A549 (cell line): ENCODE results near the gene IL1F10. TPM values are rescaled to one million over a fixed set of nuclear protein-coding genes. Genes with fewer than 3 reads are reported as not detected.

ENCODE experiments used
- ATAC-seq, 2 experiments: fragments of 200-7000 bp in 1 of 2; fragments of >200 bp in 1 of 2; cut with Nextera tagmentation in 1 of 2; cut with Tn5 transposase in 1 of 2; 3 replicates each; pipeline versions ENCODE4 v1.8.0 to v1.9.1; 2018 to 2020; ENCODE audit warnings: mild to moderate bottlenecking in 1 of 2, moderate library complexity in 1 of 2
- CTCF ChIA-PET: fragments of 300-600 bp; sonication (Branson Sonifier 250); formaldehyde crosslinking; extraction: SDS; loops from one replicate; lab custom pipeline; 2021; ENCODE audit warnings: antibody characterized with exemption, inconsistent platforms; lab: Yijun Ruan, JAX
- POLR2A ChIA-PET: fragments of 350-600 bp; formaldehyde crosslinking; extraction: SDS; loops from one replicate; lab custom pipeline; 2021; ENCODE audit warnings: antibody characterized with exemption, inconsistent platforms; lab: Yijun Ruan, JAX
- DNase-seq, 2 experiments: peaks; one replicate each; pipeline versions ENCODE4 v3.0.0 to v3.0.0-alpha.2; 2011 to 2016; ENCODE audit warnings: low read depth in 1 of 2, low spot score in 1 of 2
- FAIRE-seq: peaks from 2 replicates; lab custom pipeline; 2011; peaks lifted over from hg19 to GRCh38; lab: Jason Lieb, UNC
- H3K27ac ChIP-seq, 2 experiments: fragments of >200 bp; sonication (Bioruptor Twin); formaldehyde crosslinking; 3 replicates each; pipeline ENCODE4 v1.5.1; 2016 to 2017
- H3K4me1 ChIP-seq: fragments of >200 bp; sonication (Bioruptor Twin); formaldehyde crosslinking; 3 replicates; pipeline ENCODE4 v1.6.1; 2016
- H3K4me2 ChIP-seq: fragments of >200 bp; sonication (Bioruptor Twin); formaldehyde crosslinking; 3 replicates; pipeline ENCODE4 v1.6.1; 2016
- H3K4me3 ChIP-seq: fragments of >200 bp; sonication (Bioruptor Twin); formaldehyde crosslinking; 3 replicates; pipeline ENCODE4 v1.5.1; 2016
- H3K9me3 ChIP-seq: fragments of >200 bp; sonication (Bioruptor Twin); formaldehyde crosslinking; 3 replicates; pipeline ENCODE4 v1.6.1; 2016
- BCL3 ChIP-seq: fragments of >200 bp; sonication (Bioruptor Twin); formaldehyde crosslinking; IDR thresholded peaks from 3 replicates; pipeline ENCODE4 v1.6.1; 2016
- BHLHE40 ChIP-seq: IDR thresholded peaks from 2 replicates; pipeline ENCODE4 v1.6.1; 2012; ENCODE audit warnings: low read depth, low read length, inconsistent platforms
- CBX8 ChIP-seq: fragments of 200-600 bp; sonication (generic); IDR thresholded peaks from 2 replicates; pipeline ENCODE4 v1.6.1; 2016
- CHD4 ChIP-seq: fragments of 200-600 bp; sonication (generic); IDR thresholded peaks from 2 replicates; pipeline ENCODE4 v1.6.1; 2016; ENCODE audit warnings: antibody characterized with exemption, mild to moderate bottlenecking, borderline replicate concordance
- EHMT2 ChIP-seq: fragments of 200-600 bp; sonication (generic); IDR thresholded peaks from 2 replicates; pipeline ENCODE4 v1.6.1; 2016; ENCODE audit warnings: antibody characterized with exemption, low read depth, mild to moderate bottlenecking, moderate library complexity
- ESRRA ChIP-seq: fragments of 150-350 bp; IDR thresholded peaks from 2 replicates; pipeline ENCODE4 v1.6.1; 2014; ENCODE audit warnings: mild to moderate bottlenecking, low read length, borderline replicate concordance
- HDAC2 ChIP-seq: fragments of 200-600 bp; sonication (generic); IDR thresholded peaks from 2 replicates; pipeline ENCODE4 v1.6.1; 2016
- HMGXB4 ChIP-seq: fragments of 250-450 bp; sonication (Bioruptor Pico); IDR thresholded peaks from 2 replicates; pipeline ENCODE4 v1.5.0; 2021; ENCODE audit warnings: mild to moderate bottlenecking, moderate library complexity, borderline replicate concordance
- JUNB ChIP-seq: fragments of >200 bp; sonication (Bioruptor Twin); formaldehyde crosslinking; IDR thresholded peaks from 2 replicates; pipeline ENCODE4 v1.6.1; 2016
- KDM5A ChIP-seq: fragments of 200-600 bp; sonication (generic); IDR thresholded peaks from 2 replicates; pipeline ENCODE4 v1.6.1; 2016; ENCODE audit warnings: antibody characterized with exemption, mild to moderate bottlenecking
- MAZ ChIP-seq: fragments of 150-350 bp; IDR thresholded peaks from 2 replicates; pipeline ENCODE4 v1.6.1; 2014; ENCODE audit warnings: antibody characterized with exemption, low read depth, low read length, borderline replicate concordance
- MYC ChIP-seq: IDR thresholded peaks from 2 replicates; pipeline ENCODE4 v1.6.1; 2012; ENCODE audit warnings: mild to moderate bottlenecking, inconsistent platforms, low read length, improper control_type of control experiment, borderline replicate concordance
- NFE2L2 ChIP-seq: fragments of 150-350 bp; conservative IDR thresholded peaks from 2 replicates; pipeline ENCODE4 v1.6.1; 2014; ENCODE audit warnings: low read length
- POLR2A ChIP-seq: IDR thresholded peaks from 2 replicates; pipeline ENCODE4 v1.6.1; 2012; ENCODE audit warnings: mild to moderate bottlenecking, low read length
- RAD21 ChIP-seq, 2 experiments: fragments of >200 bp in 1 of 2; sonication (Bioruptor Twin) in 1 of 2; formaldehyde crosslinking in 1 of 2; IDR thresholded peaks in 1 of 2; conservative IDR thresholded peaks in 1 of 2; 2 replicates in 1 of 2; 3 replicates in 1 of 2; pipeline ENCODE4 v1.6.1; 2012 to 2018; ENCODE audit warnings: inconsistent platforms in 1 of 2
- RCOR1 ChIP-seq: fragments of 150-350 bp; IDR thresholded peaks from 2 replicates; pipeline ENCODE4 v1.6.1; 2014; ENCODE audit warnings: antibody characterized with exemption, low read length, low read depth
- RFX5 ChIP-seq: fragments of 450-650 bp; IDR thresholded peaks from 2 replicates; pipeline ENCODE4 v1.7.1; 2014; ENCODE audit warnings: antibody characterized with exemption, mild to moderate bottlenecking, moderate library complexity
- TFCP2L1 ChIP-seq: fragments of 250-450 bp; sonication (Bioruptor Pico); IDR thresholded peaks from 2 replicates; pipeline ENCODE4 v1.5.0; 2021; ENCODE audit warnings: mild to moderate bottlenecking
- ZC3H11A ChIP-seq: fragments of 450-650 bp; IDR thresholded peaks from 2 replicates; pipeline ENCODE4 v1.6.1; 2014; ENCODE audit warnings: antibody characterized with exemption, mild to moderate bottlenecking
- ZFP36 ChIP-seq: fragments of 450-650 bp; IDR thresholded peaks from 2 replicates; pipeline ENCODE4 v1.6.1; 2014; ENCODE audit warnings: borderline replicate concordance; ENCODE audit not compliant: partially characterized antibody
- WGBS: methylation state at CpG from one replicate; pipeline ENCODE4 v1.1.6; 2017; ENCODE audit errors: missing lambda C conversion rate; 5-methylcytosine and 5-hydroxymethylcytosine counted together
- polyA plus RNA-seq, 4 experiments: library from polyadenylated mRNA; depleted of rRNA in 3 of 4; stranded (reverse); fragments of >200 nt; fragmentation: RNase III in 1 of 4; extraction: RNeasy Plus Mini Kit Qiagen cat#74134 plus additional on column Dnase treatment in 1 of 4; gene quantifications; 2 replicates in 3 of 4; 3 replicates in 1 of 4; pipeline ENCODE4 v1.2.3, GENCODE V29; 2011 to 2017

The IL1F10 gene
- polyA plus RNA-seq, 2 of the 4 experiments (the other 2 are of a cell fraction): not detected

- no peaks in the 10 kb centered on the region for H3K9me3 ChIP-seq
- TF ChIP-seq BCL3 (no peak), RAD21 (conservative IDR thresholded peaks at IDR 0.05 in 1 of 2, IDR thresholded peaks at IDR 0.05 in 1 of 2) (no peak), ZC3H11A (no peak), BHLHE40 (no peak), POLR2A (no peak), CBX8 (no peak), KDM5A (no peak), ESRRA (no peak), ZFP36 (no peak), EHMT2 (no peak), JUNB (no peak), MAZ (no peak), RCOR1 (no peak), MYC (no peak)
- no peak for ATAC-seq
- 76% methylated on average over 10 of the region's 10 CpGs for WGBS
- H3K27ac ChIP-seq: no peak overlapping the region
- ChIA-PET CTCF (interaction anchor here (1.2 to 7.1 kb wide), 2 partner anchors 21 to 36 kb away, joined by 3 to 49 read pairs; no protein-coding TSS in a partner anchor), POLR2A (no interaction called here)
- no peaks in the 10 kb centered on the region for H3K4me1 ChIP-seq
- DNase-seq: no peak
- no peak overlapping the region for H3K4me2 ChIP-seq
- no peak overlapping the region for H3K4me3 ChIP-seq
- no peak for FAIRE-seq
Observed at GRCh38 chr2:113116100-113116958, 48.6 kb downstream of the IL1F10 start.

- Histone ChIP-seq H3K4me2 (no peak overlapping the region), H3K27ac (no peak overlapping the region), H3K4me3 (no peak overlapping the region)
- ATAC-seq (no peak), FAIRE-seq (no peak)
- CTCF ChIA-PET: interaction anchor here (1.3 to 7.1 kb wide), 2 partner anchors 20 to 38 kb away, joined by 5 to 49 read pairs; no protein-coding TSS in a partner anchor
- POLR2A ChIA-PET: no interaction called here
- WGBS: 76% methylated on average over 9 of the region's 9 CpGs
- TF ChIP-seq CHD4 (no peak), RFX5 (no peak)
- TF ChIP-seq, all 56 proteins: peak for 0
- Histone ChIP-seq H3K4me1 (no peaks in the 10 kb centered on the region), H3K9me3 (no peaks in the 10 kb centered on the region)
- no peak for DNase-seq
Observed at GRCh38 chr2:113117541-113118262, 49.9 kb downstream of the IL1F10 start.

- POLR2A ChIA-PET: no interaction called here
Observed at GRCh38 chr2:113118263-113118657, 50.5 kb downstream of the IL1F10 start.

More at GRCh38 chr2:113118263-113118657, 50.5 kb downstream of the IL1F10 start:
- ATAC-seq (no peak), DNase-seq (no peak), FAIRE-seq (no peak)
- Histone ChIP-seq H3K9me3 (no peaks in the 10 kb centered on the region), H3K27ac (no peak overlapping the region), H3K4me1 (no peaks in the 10 kb centered on the region), H3K4me3 (no peak overlapping the region), H3K4me2 (no peak overlapping the region)
- TF ChIP-seq TFCP2L1 (CRISPR knock-in tag): no peak
- TF ChIP-seq POLR2A: no peak
- TF ChIP-seq HMGXB4 (CRISPR knock-in tag): no peak
- no peak for TF ChIP-seq HDAC2
- no peak for TF ChIP-seq NFE2L2
- CTCF ChIA-PET: interaction anchor here (1.3 to 7.1 kb wide), 3 partner anchors 10 to 38 kb away, joined by 3 to 49 read pairs (median 5); no protein-coding TSS in a partner anchor
- 78% methylated on average over 2 of the region's 2 CpGs for WGBS
